Measurements from ENCODE around the gene KLHL24.

Gene KLHL24

DNA sequence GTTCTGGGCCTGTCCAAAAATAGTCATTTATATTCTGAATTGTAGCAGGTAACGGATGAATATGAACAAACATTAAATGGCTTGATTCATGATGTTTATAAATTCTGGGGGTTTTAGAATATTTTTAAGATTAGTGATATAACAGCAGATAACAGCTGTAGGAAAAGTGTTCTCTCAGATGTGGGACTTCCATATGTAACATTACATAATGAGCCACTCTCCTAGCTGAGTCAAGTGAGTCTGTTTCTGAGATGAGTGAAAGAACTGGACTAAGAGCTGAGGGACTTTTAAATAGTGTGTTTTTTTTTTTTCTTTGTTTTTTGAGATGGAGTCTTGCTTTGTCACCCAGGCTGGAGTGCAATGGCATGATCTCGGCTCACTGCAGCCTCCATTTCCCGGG is 76.1 kb downstream of the KLHL24 start:
- Histone ChIP-seq H3K9me3 (ENCODE audit: control insufficient read depth, low read length) (no peaks in the 10 kb centered on the region), H3K4me3 (ENCODE audit: insufficient read depth, low read depth, low read length) (no peak overlapping the region), H3K27ac (ENCODE audit: insufficient read depth, low read depth, low read length, poor library complexity, severe bottlenecking) (no peak overlapping the region), H3K27me3 (ENCODE audit: control insufficient read depth, insufficient read depth, low read length, poor library complexity, severe bottlenecking) (no peaks in the 10 kb centered on the region), H3K36me3 (ENCODE audit: control insufficient read depth, insufficient read depth, low read length) (no peaks in the 10 kb centered on the region), H3K4me1 (ENCODE audit: control insufficient read depth, insufficient read depth, low read length) (no peaks in the 10 kb centered on the region)
- WGBS, 2 experiments, result 86 to 95% methylated on average over 3 of the region's 3 CpGs

GRCh38 chr3:183714622-183715021 is 79.2 kb downstream of the KLHL24 start:
- Histone ChIP-seq H3K27me3 (ENCODE audit: control insufficient read depth, insufficient read depth, low read length, poor library complexity, severe bottlenecking) (no peaks in the 10 kb centered on the region), H3K36me3 (ENCODE audit: control insufficient read depth, insufficient read depth, low read length) (peaks cover 17% of the 10 kb centered on the region), H3K4me3 (ENCODE audit: insufficient read depth, low read depth, low read length) (no peak overlapping the region), H3K4me1 (ENCODE audit: control insufficient read depth, insufficient read depth, low read length) (no peaks in the 10 kb centered on the region), H3K27ac (ENCODE audit: insufficient read depth, low read depth, low read length, poor library complexity, severe bottlenecking) (no peak overlapping the region), H3K9me3 (ENCODE audit: control insufficient read depth, low read length) (no peaks in the 10 kb centered on the region)

DNA sequence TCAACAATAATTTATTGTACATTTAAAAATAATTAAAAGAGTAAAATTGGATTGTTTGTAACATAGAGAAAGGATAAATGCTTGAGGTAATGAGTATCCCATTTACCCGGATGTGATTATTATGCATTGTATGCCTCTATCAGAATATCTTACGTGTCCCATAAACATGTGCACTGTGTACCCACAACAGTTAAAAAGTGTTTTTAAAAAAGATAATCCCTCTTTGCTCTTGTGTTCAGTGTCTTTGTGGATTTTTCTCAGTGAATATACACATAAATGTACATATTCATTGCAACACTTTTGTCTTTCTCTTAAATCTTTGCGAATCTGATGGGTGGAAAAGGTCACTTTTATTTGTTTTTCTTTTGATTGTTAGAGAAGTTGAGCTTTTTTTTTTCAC is 82.6 kb downstream of the KLHL24 start:
- 94 to 99% methylated on average over 2 to 3 of the region's 3 CpGs for WGBS, 2 experiments
- Histone ChIP-seq H3K27ac (ENCODE audit: insufficient read depth, low read depth, low read length, poor library complexity, severe bottlenecking) (no peak overlapping the region), H3K4me1 (ENCODE audit: control insufficient read depth, insufficient read depth, low read length) (no peaks in the 10 kb centered on the region), H3K4me3 (ENCODE audit: insufficient read depth, low read depth, low read length) (no peak overlapping the region), H3K9me3 (ENCODE audit: control insufficient read depth, low read length) (no peaks in the 10 kb centered on the region), H3K27me3 (ENCODE audit: control insufficient read depth, insufficient read depth, low read length, poor library complexity, severe bottlenecking) (no peaks in the 10 kb centered on the region), H3K36me3 (ENCODE audit: control insufficient read depth, insufficient read depth, low read length) (peaks cover 28% of the 10 kb centered on the region)

DNA sequence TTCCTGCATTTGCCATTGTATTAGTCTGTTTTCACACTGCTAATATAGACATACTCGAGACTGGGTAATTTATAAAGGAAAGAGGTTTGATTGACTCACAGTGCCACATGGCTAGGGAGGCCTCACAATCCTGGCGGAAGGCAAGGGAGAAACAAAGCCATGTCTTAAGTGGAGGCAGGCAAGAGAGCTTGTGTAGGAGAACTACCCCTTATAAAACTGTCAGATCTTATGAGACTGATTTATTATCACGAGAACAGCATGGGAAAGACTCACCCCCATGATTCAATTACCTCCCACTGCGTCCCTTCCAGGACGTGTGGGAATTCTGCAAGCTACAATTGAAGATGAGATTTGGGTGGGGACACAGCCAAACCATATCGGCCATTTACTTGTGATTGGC is 90.0 kb downstream of the KLHL24 start:
- 90 to 94% methylated on average over 6 of the region's 6 CpGs for WGBS, 2 experiments
- Histone ChIP-seq H3K36me3 (ENCODE audit: control insufficient read depth, insufficient read depth, low read length) (peaks cover 61% of the 10 kb centered on the region), H3K9me3 (ENCODE audit: control insufficient read depth, low read length) (no peaks in the 10 kb centered on the region), H3K4me3 (ENCODE audit: insufficient read depth, low read depth, low read length) (no peak overlapping the region), H3K4me1 (ENCODE audit: control insufficient read depth, insufficient read depth, low read length) (no peaks in the 10 kb centered on the region), H3K27ac (ENCODE audit: insufficient read depth, low read depth, low read length, poor library complexity, severe bottlenecking) (no peak overlapping the region), H3K27me3 (ENCODE audit: control insufficient read depth, insufficient read depth, low read length, poor library complexity, severe bottlenecking) (no peaks in the 10 kb centered on the region)

DNA sequence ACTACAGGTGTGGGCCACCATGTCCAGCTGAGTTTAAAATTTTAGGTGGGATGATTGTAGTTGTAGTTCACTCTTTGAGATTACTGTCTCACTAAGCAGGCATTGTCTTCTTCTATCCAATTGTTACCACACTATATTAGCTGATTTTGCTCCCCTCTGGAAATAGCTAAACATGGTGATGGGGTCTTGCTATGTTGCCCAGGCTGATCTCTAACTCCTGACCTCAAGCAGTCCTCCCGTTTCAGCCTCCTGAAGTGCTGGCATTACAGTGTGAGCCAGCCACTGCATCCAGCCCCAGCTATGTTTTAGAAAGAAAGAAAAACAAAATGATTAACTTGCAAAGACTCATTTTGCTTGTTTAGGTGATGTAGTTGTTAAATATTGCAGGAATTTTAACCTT is 92.8 kb downstream of the KLHL24 start:
- no peaks in the 10 kb centered on the region for H3K9me3 ChIP-seq (ENCODE audit: control insufficient read depth, low read length)
- H3K4me1 ChIP-seq (ENCODE audit: control insufficient read depth, insufficient read depth, low read length), result no peaks in the 10 kb centered on the region
- H3K36me3 ChIP-seq (ENCODE audit: control insufficient read depth, insufficient read depth, low read length), result peaks cover 72% of the 10 kb centered on the region
- no peaks in the 10 kb centered on the region for H3K27me3 ChIP-seq (ENCODE audit: control insufficient read depth, insufficient read depth, low read length, poor library complexity, severe bottlenecking)
- no peak overlapping the region for H3K27ac ChIP-seq (ENCODE audit: insufficient read depth, low read depth, low read length, poor library complexity, severe bottlenecking)
- H3K4me3 ChIP-seq (ENCODE audit: insufficient read depth, low read depth, low read length), result no peak overlapping the region
- 94 to 100% methylated on average over 1 of the region's 1 CpG for WGBS, 2 experiments

DNA sequence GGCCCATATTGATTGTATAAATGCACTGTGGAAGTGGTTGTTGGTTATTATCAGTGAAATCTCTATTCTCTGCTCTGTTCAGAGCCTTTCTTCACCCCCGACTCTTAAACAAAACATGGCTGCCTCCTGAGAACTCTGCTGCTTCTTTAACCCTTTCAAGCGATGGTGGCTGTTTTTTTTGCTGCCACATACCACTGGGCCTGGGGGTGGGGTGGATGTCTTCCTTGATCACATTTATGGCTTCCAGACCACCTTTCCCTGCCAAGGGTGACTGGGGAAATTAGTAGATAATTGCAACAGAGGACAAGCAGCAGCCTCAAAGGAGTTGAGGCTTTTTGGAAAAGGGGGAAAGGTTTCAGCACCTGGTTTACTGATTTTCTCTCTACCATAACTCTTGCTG is 94.9 kb downstream of the KLHL24 start:
- no peaks in the 10 kb centered on the region for H3K9me3 ChIP-seq (ENCODE audit: control insufficient read depth, low read length)
- H3K27ac ChIP-seq (ENCODE audit: insufficient read depth, low read depth, low read length, poor library complexity, severe bottlenecking), result no peak overlapping the region
- H3K27me3 ChIP-seq (ENCODE audit: control insufficient read depth, insufficient read depth, low read length, poor library complexity, severe bottlenecking), result no peaks in the 10 kb centered on the region
- no peaks in the 10 kb centered on the region for H3K4me1 ChIP-seq (ENCODE audit: control insufficient read depth, insufficient read depth, low read length)
- H3K36me3 ChIP-seq (ENCODE audit: control insufficient read depth, insufficient read depth, low read length), result peaks cover 67% of the 10 kb centered on the region
- no peak overlapping the region for H3K4me3 ChIP-seq (ENCODE audit: insufficient read depth, low read depth, low read length)
- 89 to 94% methylated on average over 2 of the region's 2 CpGs for WGBS, 2 experiments

DNA sequence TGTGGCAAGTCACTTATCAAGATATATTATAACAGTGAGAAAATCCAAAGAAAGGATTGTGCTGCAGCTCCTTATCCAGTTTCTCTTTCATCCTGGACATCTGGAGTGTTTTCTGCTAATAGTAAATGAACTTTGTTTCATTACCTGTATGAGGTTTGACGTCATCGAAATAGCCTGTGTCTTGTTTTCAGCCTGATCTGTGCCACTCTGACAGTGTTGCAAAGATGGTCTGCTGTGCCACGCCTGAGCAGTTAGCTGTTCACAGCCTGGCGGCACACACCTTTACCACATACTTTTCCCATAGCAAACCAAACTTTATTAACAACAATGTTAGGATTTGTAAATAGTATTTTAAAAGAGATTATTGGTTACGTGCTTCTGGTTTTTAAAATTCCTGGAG is 96.2 kb downstream of the KLHL24 start:
- no peak overlapping the region for H3K27ac ChIP-seq (ENCODE audit: insufficient read depth, low read depth, low read length, poor library complexity, severe bottlenecking)
- H3K36me3 ChIP-seq (ENCODE audit: control insufficient read depth, insufficient read depth, low read length), result peaks cover 65% of the 10 kb centered on the region
- H3K9me3 ChIP-seq (ENCODE audit: control insufficient read depth, low read length), result no peaks in the 10 kb centered on the region
- no peaks in the 10 kb centered on the region for H3K27me3 ChIP-seq (ENCODE audit: control insufficient read depth, insufficient read depth, low read length, poor library complexity, severe bottlenecking)
- no peaks in the 10 kb centered on the region for H3K4me1 ChIP-seq (ENCODE audit: control insufficient read depth, insufficient read depth, low read length)
- 91 to 97% methylated on average over 4 to 5 of the region's 5 CpGs for WGBS, 2 experiments
- H3K4me3 ChIP-seq (ENCODE audit: insufficient read depth, low read depth, low read length), result no peak overlapping the region

- Histone ChIP-seq H3K4me3 (ENCODE audit: insufficient read depth, low read depth, low read length) (no peak overlapping the region), H3K27ac (ENCODE audit: insufficient read depth, low read depth, low read length, poor library complexity, severe bottlenecking) (no peak overlapping the region), H3K4me1 (ENCODE audit: control insufficient read depth, insufficient read depth, low read length) (no peaks in the 10 kb centered on the region), H3K36me3 (ENCODE audit: control insufficient read depth, insufficient read depth, low read length) (peaks cover 65% of the 10 kb centered on the region), H3K9me3 (ENCODE audit: control insufficient read depth, low read length) (no peaks in the 10 kb centered on the region), H3K27me3 (ENCODE audit: control insufficient read depth, insufficient read depth, low read length, poor library complexity, severe bottlenecking) (no peaks in the 10 kb centered on the region)
- WGBS, 2 experiments, result 96% methylated on average over 6 to 7 of the region's 7 CpGs
These were observed 98.1 kb downstream of the KLHL24 start for GRCh38 chr3:183733553-183733952.
